ENCODE data around the gene ZSWIM4.

The ZSWIM4 gene

GRCh38 chr19:13824703-13825102 lies 29.5 kb downstream of the ZSWIM4 start:
- no peak for DNase-seq (ENCODE audit: low spot score)
- no peak for TF ChIP-seq CTCF (IDR thresholded peaks at IDR 0.05; ENCODE audit: borderline replicate concordance, control extremely low read depth, extremely low read depth, insufficient read depth, missing control alignments)
- in situ Hi-C loops (cut with MboI; ENCODE audit: low sequenced_read_pairs, unreplicated experiment): no loop called here

- DNase-seq (ENCODE audit: low spot score): no peak
- in situ Hi-C loops (cut with MboI; ENCODE audit: low sequenced_read_pairs, unreplicated experiment): no loop called here
Observed at GRCh38 chr19:13825489-13826441, 30.5 kb downstream of the ZSWIM4 start.

GRCh38 chr19:13826652-13827235 lies 31.5 kb downstream of the ZSWIM4 start:
- in situ Hi-C loops (cut with MboI; ENCODE audit: low sequenced_read_pairs, unreplicated experiment): no loop called here
- DNase-seq (ENCODE audit: low spot score): no peak
- TF ChIP-seq CTCF (IDR thresholded peaks at IDR 0.05; ENCODE audit: borderline replicate concordance, control extremely low read depth, extremely low read depth, insufficient read depth, missing control alignments): no peak

More at GRCh38 chr19:13825489-13826441, 30.5 kb downstream of the ZSWIM4 start:
- no peak for TF ChIP-seq CTCF (IDR thresholded peaks at IDR 0.05; ENCODE audit: borderline replicate concordance, control extremely low read depth, extremely low read depth, insufficient read depth, missing control alignments)

- in situ Hi-C loops (cut with MboI; ENCODE audit: low sequenced_read_pairs, unreplicated experiment): no loop called here
- no peak for TF ChIP-seq CTCF (IDR thresholded peaks at IDR 0.05; ENCODE audit: borderline replicate concordance, control extremely low read depth, extremely low read depth, insufficient read depth, missing control alignments)
- DNase-seq (ENCODE audit: low spot score): no peak
Observed at GRCh38 chr19:13827656-13828055, 32.4 kb downstream of the ZSWIM4 start.

- no peak for TF ChIP-seq CTCF (IDR thresholded peaks at IDR 0.05; ENCODE audit: borderline replicate concordance, control extremely low read depth, extremely low read depth, insufficient read depth, missing control alignments)
- in situ Hi-C loops (cut with MboI; ENCODE audit: low sequenced_read_pairs, unreplicated experiment): no loop called here
- no peak for DNase-seq (ENCODE audit: low spot score)
Observed at GRCh38 chr19:13830114-13830740, 35.0 kb downstream of the ZSWIM4 start.

GRCh38 chr19:13830741-13831536 lies 35.7 kb downstream of the ZSWIM4 start:
- DNase-seq (ENCODE audit: low spot score): no peak
- TF ChIP-seq CTCF (IDR thresholded peaks at IDR 0.05; ENCODE audit: borderline replicate concordance, control extremely low read depth, extremely low read depth, insufficient read depth, missing control alignments): no peak
- in situ Hi-C loops (cut with MboI; ENCODE audit: low sequenced_read_pairs, unreplicated experiment): no loop called here

Data from GM13976 (cell line).